HG02885 (cell line): Measurements from ENCODE around the gene SRGAP2.
A peak's percentile ranks its signal among the peaks of the same experiment; 100 is the strongest.
"Not testable (repeated sequence)": the region's sequence is repeated elsewhere in the genome, so short reads cannot be mapped to it uniquely, and the experiment has no call there.

ENCODE experiments used
- ATAC-seq: cut with Tn5 transposase; IDR thresholded peaks from one replicate; pipeline ENCODE4 v1.9.1; 2021; ENCODE audit warnings: mild to moderate bottlenecking; ENCODE audit not compliant: unreplicated experiment, poor library complexity

The SRGAP2 gene

GRCh38 chr1:206203364-206204158 is at the start of gene SRGAP2:
Gene SRGAP2 (plus strand): TSS chr1:206203541. CDS start chr1:206205971, 2,430 bp downstream.
- ATAC-seq, result peak; percentile 2

DNA sequence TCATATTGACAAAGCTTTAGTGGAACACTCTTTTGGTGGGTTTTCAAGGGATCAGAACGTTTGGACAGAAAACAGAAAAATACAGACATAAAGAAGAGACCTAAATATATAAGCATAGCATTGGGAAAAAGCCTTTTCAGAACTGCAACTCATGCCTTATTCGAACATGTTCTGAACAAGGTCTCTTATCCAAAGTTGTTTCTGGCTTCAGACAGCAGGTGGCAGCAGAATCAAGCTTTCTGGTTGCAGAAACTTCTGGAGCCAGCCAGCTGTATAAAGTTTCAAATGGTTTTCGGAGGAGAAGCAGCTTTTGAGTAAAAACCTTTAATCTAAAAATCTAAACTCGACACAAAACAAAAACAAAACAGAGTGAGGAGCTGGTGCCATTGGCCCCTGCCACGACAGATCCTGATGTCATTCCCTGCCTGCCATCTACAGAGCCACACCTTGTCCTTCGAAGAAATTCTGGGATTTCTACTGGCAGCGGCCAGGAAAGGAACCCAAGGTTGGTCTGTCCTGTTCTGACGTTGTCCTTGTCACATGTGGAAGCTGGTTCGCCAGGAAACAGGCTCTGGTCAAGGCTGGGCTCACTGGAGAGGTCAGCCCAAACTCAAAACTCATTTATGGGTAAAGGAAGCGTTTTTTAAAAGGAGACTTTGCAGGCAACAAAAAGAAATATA is 35.9 kb upstream of the SRGAP2 start:
- peak; percentile 60 for ATAC-seq

GRCh38 chr1:206169794-206170193 is 33.5 kb upstream of the SRGAP2 start:
- not testable (repeated sequence) for ATAC-seq

DNA sequence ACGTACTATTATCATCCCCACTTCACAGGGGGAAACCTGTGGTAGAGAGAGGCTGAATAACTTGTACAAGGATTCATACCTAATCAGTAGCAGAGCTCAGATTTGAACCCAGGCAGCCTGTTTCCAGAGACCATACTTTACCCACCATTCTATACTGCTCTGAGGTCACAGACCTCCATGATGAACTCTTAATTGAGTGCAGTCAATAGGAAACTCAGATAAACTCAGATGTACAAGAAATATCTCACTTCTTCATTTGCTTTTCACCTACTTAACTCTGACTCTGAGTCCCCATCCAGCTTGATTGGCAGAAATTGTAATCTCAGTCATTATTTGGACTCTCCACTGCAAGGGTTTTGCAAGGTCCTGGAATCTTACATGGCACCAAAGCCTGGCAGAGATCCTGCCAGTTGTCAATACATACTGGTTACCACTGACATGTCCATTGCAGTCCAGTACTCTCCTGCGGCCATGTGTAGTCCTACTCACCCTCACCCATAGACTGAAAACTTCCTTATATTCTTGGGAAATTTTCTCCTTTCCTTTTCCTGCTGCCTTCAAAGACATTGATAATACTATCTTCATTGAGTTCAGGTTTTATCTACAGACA is 30.1 kb upstream of the SRGAP2 start:
- ATAC-seq, result not testable (repeated sequence)

- not testable (repeated sequence) for ATAC-seq
Measured at GRCh38 chr1:206174182-206174868, 29.0 kb upstream of the SRGAP2 start.

- ATAC-seq, result not testable (repeated sequence)
Measured at GRCh38 chr1:206175459-206176113, 27.8 kb upstream of the SRGAP2 start.

DNA sequence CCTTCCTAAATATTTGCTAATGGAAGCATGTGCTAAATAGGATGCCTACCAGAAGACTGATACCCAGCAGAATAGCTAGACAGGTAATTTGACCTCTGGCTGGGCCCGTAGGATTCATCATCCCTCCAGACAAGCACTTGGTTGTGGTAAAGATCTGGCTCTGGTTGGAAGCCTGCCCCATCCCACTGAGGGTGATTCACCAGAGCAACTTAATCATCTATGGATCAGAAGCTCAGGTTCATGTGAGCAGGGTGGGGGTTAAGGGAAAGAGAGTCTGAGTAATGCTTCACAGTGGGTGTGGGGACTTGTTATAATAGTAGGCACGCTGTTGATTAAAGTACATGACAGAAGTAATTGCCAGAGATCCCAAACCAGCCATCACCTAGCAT is 27.2 kb upstream of the SRGAP2 start:
- not testable (repeated sequence) for ATAC-seq

- not testable (repeated sequence) for ATAC-seq
Measured at GRCh38 chr1:206178061-206178989, 25.0 kb upstream of the SRGAP2 start.

DNA sequence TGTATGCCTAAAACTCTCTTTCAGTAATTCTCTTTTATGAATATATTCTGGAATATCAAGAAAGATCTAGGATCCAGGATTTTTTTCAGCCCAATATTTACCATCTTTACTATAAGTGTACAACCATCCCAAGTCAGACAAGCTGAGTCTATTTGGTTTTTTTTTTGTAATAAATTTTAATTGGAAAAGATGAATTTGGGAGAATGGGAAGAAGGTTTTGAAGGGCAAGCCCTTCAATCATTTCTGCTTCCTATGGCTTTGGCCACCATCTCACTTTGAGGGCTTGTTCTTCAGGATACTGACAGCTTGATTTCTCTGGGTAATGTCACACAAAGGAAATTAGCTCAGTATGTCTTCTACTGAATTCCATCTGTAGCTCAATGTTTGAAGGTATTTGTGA is 23.7 kb upstream of the SRGAP2 start:
- not testable (repeated sequence) for ATAC-seq

DNA sequence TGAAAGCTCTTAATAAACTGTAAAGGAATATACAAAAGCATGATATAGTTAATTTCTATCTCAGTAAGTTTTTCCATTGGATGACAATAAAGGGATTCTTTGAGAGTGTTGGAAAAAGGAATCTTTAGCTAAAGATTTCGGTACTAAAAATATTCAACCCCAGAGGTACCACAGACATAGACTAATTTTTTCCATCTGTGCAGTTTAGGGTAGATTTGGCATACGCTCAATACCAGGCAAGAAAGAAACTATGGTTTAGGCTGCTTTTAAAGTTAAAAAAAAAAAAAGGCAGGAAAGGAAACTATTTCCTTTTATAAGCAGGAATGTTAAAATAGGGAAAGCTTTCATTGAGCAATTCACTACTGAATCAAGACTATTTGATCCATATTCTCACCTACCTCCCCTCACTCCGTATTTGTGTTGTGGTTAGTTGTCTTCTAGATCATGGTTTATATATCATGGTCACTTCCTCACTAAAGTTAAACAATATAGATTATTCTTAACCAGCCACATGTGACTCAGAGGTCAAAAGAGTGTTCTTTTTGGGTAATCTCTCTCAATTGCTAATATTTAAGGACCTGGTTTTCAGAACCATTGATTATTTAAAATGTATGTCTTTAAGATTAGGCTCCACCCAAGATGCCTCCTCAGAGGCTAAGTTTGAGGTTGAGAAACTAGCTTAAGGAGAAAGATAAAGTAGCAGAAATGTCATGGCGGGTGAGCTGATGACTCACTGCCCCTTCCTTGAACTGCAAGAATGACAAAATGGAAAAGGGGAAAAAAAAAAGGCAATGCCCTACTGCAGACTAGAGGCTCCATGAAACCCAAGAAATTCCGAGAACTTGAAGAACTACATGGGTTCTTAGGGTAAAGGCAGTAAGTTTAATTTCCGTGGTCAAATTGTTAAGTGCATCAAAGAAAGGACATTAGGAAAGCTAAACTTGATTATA is 20.7 kb upstream of the SRGAP2 start:
- ATAC-seq, result not testable (repeated sequence)

GRCh38 chr1:206183788-206184187 is 19.6 kb upstream of the SRGAP2 start:
- ATAC-seq, result not testable (repeated sequence)

- ATAC-seq, result not testable (repeated sequence)
Measured at GRCh38 chr1:206185778-206186177, 17.6 kb upstream of the SRGAP2 start.

DNA sequence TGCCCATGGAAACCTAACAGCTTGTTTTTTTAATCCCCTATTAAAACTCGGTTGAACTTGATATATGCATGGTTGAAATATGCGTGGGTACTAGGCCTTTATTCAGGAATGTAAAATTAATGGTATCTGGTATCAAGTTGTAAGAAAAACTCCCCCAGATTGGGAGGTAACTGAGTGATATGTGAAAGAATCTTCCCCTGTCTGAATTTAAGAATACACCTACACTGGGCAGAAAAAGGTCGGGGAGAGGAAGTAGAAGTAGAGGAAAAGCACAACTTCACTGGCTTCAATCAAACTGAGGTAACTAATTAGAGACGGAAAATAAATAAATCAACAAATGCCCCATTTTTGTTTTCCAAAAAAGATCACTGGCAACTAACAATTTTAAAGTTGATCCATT is 16.5 kb upstream of the SRGAP2 start:
- ATAC-seq, result not testable (repeated sequence)

DNA sequence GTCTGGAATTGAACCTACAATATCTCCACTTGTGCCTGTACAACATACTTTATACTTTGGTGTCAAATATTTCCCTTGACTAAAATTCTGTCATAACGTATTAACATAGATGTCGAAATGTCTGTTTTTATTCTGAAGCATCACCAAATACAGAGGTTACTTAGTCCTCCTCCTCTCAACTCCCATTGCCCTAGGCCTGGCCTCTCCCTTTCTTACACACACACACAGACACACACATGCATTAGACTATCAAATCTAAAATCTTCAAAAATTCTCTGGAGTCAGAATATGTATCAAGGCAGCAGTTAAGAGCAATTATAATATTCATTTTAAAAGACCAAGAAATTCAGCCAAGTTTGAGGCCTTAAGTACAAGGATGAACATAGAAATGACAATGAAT is 8.2 kb upstream of the SRGAP2 start:
- not testable (repeated sequence) for ATAC-seq

- not testable (repeated sequence) for ATAC-seq
Measured at GRCh38 chr1:206196748-206197424, 6.5 kb upstream of the SRGAP2 start.

GRCh38 chr1:206202789-206203363 is 465 bp upstream of the SRGAP2 start, which contains the start of gene FAM72A:
Gene FAM72A (minus strand): TSS chr1:206202839. CDS start chr1:206202025, 814 bp downstream.
- peak; percentile 82 for ATAC-seq

DNA sequence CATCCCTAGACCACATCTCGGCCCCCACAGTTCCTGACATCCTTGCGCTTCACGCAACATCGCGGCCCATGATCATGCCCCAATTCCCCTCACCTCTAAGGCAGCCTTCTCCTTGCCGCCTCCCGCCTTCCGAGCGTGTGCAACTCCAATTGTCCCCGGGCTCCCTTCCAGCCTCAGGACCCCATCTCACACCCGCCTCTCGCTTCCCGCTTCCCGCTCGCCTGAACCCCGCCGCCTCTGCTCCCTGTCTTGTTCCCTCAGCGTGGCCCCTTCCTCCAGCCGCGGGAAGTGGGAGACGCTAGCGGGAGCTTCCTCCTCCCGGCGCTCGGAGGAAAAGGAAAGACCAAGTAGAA is 794 bp downstream of the SRGAP2 start:
- not testable (repeated sequence) for ATAC-seq
